Calu3 (cell line): ENCODE data around the gene TFAP2E. TPM values are rescaled to one million over a fixed set of nuclear protein-coding genes. Genes with fewer than 3 reads are reported as not detected.

Experiments used
- BruUV-seq: library from RNA; stranded (reverse); fragments of 400-500 nt; replicated peaks from 2 replicates; lab custom pipeline; 2021; lab: Mats Ljungman, UMichigan
- CTCF ChIA-PET: fragments of 300-600 bp; sonication (Branson Sonifier 250); formaldehyde crosslinking; loops from one replicate; lab custom pipeline; 2022; ENCODE audit warnings: antibody characterized with exemption; lab: Charles Lee
- DNase-seq: peaks from one replicate; pipeline ENCODE4 v3.0.0; 2022
- H3K27ac Mint-ChIP-seq: one replicate; pipeline ENCODE4 v1.8.0; 2022; ENCODE audit warnings: mixed read lengths; ENCODE audit not compliant: unreplicated experiment
- H3K27me3 Mint-ChIP-seq: one replicate; pipeline ENCODE4 v1.8.0; 2022; ENCODE audit warnings: mixed read lengths; ENCODE audit not compliant: unreplicated experiment
- H3K36me3 Mint-ChIP-seq: one replicate; pipeline ENCODE4 v1.8.0; 2022; ENCODE audit warnings: mild to moderate bottlenecking, moderate library complexity, mixed read lengths; ENCODE audit not compliant: insufficient read depth, unreplicated experiment
- H3K4me1 Mint-ChIP-seq: one replicate; pipeline ENCODE4 v1.8.0; 2022; ENCODE audit warnings: mild to moderate bottlenecking, low read depth, mixed read lengths; ENCODE audit not compliant: unreplicated experiment
- H3K4me3 Mint-ChIP-seq: one replicate; pipeline ENCODE4 v1.8.0; 2022; ENCODE audit warnings: mild to moderate bottlenecking, low read depth, moderate library complexity, mixed read lengths; ENCODE audit not compliant: unreplicated experiment
- H3K9me3 Mint-ChIP-seq: one replicate; pipeline ENCODE4 v1.8.0; 2022; ENCODE audit warnings: low read depth, mixed read lengths; ENCODE audit not compliant: unreplicated experiment
- CTCF ChIP-seq: fragments of 200-600 bp; IDR thresholded peaks from one replicate; pipeline ENCODE4 v1.8.0; 2022; ENCODE audit warnings: antibody characterized with exemption; ENCODE audit not compliant: unreplicated experiment
- intact Hi-C: fragments of 100-400 bp; cut with micrococcal nuclease; formaldehyde crosslinking; loops from one replicate; pipeline ENCODE4 v1.10.0; 2022; ENCODE audit not compliant: unreplicated experiment
- total RNA-seq: library from RNA; stranded (reverse); gene quantifications from 2 replicates; pipeline ENCODE4 v1.2.3, GENCODE V29; 2022

The TFAP2E gene
- total RNA-seq, 1 experiment from 2014 or later: 0.26 TPM

DNA sequence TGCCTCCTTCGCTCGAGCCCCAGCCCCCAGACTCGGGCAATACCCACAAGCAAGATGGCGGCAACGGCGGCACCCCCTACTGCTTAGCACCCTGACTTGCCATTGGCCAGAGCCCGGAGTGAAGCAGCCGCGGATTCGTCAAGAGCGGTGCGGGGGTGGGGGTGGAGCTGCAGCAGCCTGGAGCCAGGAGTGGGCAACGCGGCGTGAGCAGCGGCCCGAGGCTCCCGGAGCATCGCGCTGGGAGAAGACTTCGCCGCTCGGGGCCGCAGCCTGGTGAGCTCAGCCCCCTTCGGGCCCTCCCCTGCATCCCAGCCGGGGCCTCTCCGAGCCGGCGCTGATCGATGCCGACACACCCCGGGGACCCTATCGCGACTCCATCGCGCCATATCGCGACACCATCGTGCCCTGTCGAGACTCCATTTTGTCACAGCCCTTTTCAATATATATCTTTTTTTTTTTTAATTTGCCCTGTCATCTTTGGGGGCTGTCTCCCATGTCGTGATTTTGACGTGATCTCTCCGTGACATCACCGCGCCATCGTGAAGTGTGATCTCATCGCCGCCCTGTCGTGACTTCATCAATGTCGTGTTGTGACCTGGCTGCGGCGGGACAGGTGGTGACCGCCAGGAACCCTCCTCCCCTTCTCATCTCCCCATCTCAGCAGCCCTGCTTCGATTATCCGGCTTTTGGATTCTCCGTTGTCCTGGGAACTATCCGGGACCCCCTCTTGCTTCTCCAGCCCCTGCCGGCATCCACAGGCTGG is 15.3 kb upstream of the TFAP2E start, which contains the start of gene NCDN:
TSS of gene NCDN (plus strand) at position 189 of the 763 bp plus-strand sequence. CDS start at position 581, 392 bp downstream.
- intact Hi-C loops: loop anchor here (2.0 kb wide), 1 partner anchor 107 kb away; no protein-coding TSS in a partner anchor
- no peaks in the 10 kb centered on the region for H3K9me3 Mint-ChIP-seq
- H3K4me3 Mint-ChIP-seq: peak within 1 kb of the TSS; percentile 96
- CTCF ChIA-PET: interaction anchor here (0.6 to 2.6 kb wide), 5 partner anchors 15 to 212 kb away, joined by 3 to 20 read pairs (median 3); partner anchors contain the start of genes CLSPN and TFAP2E
- TSS peak; percentile 72 for BruUV-seq
- H3K36me3 Mint-ChIP-seq: peaks cover 50% of the 10 kb centered on the region
- no peak for TF ChIP-seq CTCF
- peak; percentile 96 for DNase-seq
- peak within 1 kb of the TSS; percentile 93 for H3K27ac Mint-ChIP-seq
- H3K4me1 Mint-ChIP-seq: peaks cover 23% of the 10 kb centered on the region
- no peaks in the 10 kb centered on the region for H3K27me3 Mint-ChIP-seq

DNA sequence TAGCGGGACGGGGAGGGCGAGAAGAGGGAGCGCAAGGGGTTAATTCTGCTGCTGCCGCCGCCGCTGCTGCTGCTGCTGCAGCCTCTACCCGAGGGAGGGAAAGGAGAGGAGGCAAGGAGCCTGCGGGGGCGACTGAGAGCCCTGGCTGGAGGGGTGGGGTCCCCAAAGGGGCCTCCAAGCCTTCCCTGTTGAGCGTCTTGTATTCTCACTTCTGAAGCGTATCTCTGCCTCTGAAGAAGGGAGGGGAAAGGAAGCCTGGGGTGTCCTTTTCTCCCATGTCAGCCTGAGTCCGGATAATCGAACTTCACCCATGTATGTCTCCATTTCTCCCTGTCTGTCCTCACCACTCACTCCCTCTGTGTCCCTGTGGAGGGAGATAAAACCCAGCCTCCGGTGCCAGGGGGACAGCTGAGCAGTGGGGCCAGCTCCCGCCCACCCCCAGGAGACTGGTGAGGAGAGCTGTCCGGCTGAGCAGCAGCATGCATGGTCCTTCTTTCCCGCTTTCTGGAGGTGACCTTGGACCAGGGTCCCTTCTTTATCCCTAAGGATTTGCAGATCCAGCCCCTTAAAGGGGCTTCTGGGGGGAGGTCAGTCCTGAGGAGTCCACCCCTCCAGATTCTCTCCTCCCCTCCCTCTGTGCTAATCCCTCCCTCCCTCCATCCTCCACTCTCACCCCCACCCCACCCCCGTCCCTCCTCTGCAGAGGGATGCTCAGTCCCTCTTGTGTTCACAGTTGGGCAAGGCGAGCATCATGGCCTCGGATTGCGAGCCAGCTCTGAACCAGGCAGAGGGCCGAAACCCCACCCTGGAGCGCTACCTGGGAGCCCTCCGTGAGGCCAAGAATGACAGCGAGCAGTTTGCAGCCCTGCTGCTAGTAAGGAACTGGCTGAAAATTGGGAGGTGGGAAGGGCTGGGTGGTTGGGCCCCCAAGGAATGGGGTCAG is 14.5 kb upstream of the TFAP2E start:
- no peak for TF ChIP-seq CTCF
- H3K27ac Mint-ChIP-seq: peak overlapping the region; percentile 93
- no TSS peak for BruUV-seq
- H3K36me3 Mint-ChIP-seq: peaks cover 44% of the 10 kb centered on the region
- peak overlapping the region; percentile 96 for H3K4me3 Mint-ChIP-seq
- CTCF ChIA-PET: interaction anchor here (0.6 kb wide), 1 partner anchor 958 kb away, joined by 3 read pairs; no protein-coding TSS in a partner anchor
- DNase-seq: no peak
- intact Hi-C loops: no loop called here
- peaks cover 23% of the 10 kb centered on the region for H3K4me1 Mint-ChIP-seq
- no peaks in the 10 kb centered on the region for H3K9me3 Mint-ChIP-seq
- H3K27me3 Mint-ChIP-seq: no peaks in the 10 kb centered on the region

DNA sequence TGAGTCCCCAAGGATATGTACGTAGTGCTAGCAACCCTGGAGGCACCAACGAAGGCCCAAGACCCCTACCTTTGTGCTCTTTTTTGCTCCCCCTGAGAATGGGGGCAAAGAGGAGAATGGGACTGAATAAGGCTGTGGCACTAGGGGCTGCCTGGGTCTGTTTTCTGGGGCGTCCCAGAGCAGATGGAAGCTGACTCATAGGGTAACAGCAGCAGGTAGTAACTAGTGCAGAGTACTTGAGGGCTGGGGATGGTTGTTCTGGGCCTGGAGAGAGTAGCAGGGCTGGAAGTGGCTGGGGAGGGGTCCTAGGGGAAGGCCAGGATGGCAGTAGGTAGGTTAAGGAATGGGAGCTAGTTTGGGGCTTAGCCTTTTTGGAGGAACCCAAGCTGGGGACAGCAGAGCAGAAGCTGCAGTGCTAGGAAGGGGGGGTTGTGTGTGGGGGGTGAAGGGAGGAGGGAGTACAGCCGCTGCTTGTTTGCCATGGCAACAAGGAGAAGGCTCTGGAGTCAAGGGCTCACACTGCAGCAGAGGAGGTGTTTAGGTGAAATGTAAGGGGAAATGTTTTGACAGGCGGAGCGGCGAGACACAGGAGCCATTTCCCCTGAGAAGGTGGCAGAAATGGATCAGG is 13.7 kb upstream of the TFAP2E start:
- H3K27ac Mint-ChIP-seq: no peak overlapping the region
- H3K4me3 Mint-ChIP-seq: no peak overlapping the region
- peaks cover 45% of the 10 kb centered on the region for H3K36me3 Mint-ChIP-seq
- BruUV-seq: no TSS peak
- CTCF ChIA-PET: interaction anchor here (0.6 kb wide), 1 partner anchor 957 kb away, joined by 3 read pairs; no protein-coding TSS in a partner anchor
- no peaks in the 10 kb centered on the region for H3K27me3 Mint-ChIP-seq
- peaks cover 23% of the 10 kb centered on the region for H3K4me1 Mint-ChIP-seq
- H3K9me3 Mint-ChIP-seq: no peaks in the 10 kb centered on the region
- DNase-seq: no peak
- intact Hi-C loops: no loop called here
- TF ChIP-seq CTCF: no peak
